Measurements from ENCODE around the gene CLTRN. TPM values are rescaled to one million over a fixed set of nuclear protein-coding genes. Genes with fewer than 3 reads are reported as not detected.

Gene CLTRN
- total and polyA plus RNA-seq, 2 donors from 2014 or later, result 30.7 to 129 TPM

DNA sequence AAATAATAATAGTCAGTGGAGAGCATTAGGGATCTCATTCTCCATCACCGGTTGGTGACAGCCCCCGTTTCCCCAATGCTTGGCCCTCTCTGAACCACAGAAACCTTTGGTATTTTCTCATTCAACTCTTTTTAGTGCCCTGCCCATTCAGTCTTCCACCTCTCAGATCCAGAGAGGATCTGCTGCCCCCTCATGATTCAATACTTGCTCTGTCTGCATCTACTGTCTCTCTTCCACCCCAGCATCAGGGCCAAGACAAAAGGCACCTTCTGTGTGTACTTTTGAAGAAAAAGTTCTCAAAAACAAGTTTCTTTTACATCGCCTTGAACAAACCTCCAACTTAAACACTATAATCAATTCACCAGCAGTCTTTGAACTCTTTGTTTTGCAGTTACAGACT lies 19.3 kb downstream of the CLTRN start:
- DNase-seq (no peak), FAIRE-seq (no peak)
- TF ChIP-seq, protein P1, sequence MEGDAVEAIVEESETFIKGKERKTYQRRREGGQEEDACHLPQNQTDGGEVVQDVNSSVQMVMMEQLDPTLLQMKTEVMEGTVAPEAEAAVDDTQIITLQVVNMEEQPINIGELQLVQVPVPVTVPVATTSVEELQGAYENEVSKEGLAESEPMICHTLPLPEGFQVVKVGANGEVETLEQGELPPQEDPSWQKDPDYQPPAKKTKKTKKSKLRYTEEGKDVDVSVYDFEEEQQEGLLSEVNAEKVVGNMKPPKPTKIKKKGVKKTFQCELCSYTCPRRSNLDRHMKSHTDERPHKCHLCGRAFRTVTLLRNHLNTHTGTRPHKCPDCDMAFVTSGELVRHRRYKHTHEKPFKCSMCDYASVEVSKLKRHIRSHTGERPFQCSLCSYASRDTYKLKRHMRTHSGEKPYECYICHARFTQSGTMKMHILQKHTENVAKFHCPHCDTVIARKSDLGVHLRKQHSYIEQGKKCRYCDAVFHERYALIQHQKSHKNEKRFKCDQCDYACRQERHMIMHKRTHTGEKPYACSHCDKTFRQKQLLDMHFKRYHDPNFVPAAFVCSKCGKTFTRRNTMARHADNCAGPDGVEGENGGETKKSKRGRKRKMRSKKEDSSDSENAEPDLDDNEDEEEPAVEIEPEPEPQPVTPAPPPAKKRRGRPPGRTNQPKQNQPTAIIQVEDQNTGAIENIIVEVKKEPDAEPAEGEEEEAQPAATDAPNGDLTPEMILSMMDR (IDR thresholded peaks at IDR 0.05; ENCODE audit: borderline replicate concordance, extremely low read depth, insufficient read depth), result no peak
- Histone ChIP-seq H3K9me3 (ENCODE audit: control insufficient read depth in 2 of 3, insufficient read depth in 1 of 3, low read length in 3 of 3) (no peaks in the 10 kb centered on the region), H3K27me3 (ENCODE audit: control insufficient read depth, insufficient read depth, low read length) (peaks cover 13% of the 10 kb centered on the region), H3K9ac (ENCODE audit: low read length in 3 of 3) (no peak overlapping the region), H3K4me3 (ENCODE audit: low read length in 3 of 3) (no peak overlapping the region), H3K4me1 (ENCODE audit: control insufficient read depth in 2 of 3, insufficient read depth in 2 of 3, low read depth in 1 of 3, low read length in 3 of 3) (no peaks in the 10 kb centered on the region), H3K27ac (ENCODE audit: low read depth in 2 of 2, low read length in 2 of 2) (no peak overlapping the region), H3K36me3 (ENCODE audit: control insufficient read depth in 2 of 3, insufficient read depth in 3 of 3, low read length in 3 of 3) (no peaks in the 10 kb centered on the region)
- intact Hi-C loops (cut with DNase I), result no loop called here

DNA sequence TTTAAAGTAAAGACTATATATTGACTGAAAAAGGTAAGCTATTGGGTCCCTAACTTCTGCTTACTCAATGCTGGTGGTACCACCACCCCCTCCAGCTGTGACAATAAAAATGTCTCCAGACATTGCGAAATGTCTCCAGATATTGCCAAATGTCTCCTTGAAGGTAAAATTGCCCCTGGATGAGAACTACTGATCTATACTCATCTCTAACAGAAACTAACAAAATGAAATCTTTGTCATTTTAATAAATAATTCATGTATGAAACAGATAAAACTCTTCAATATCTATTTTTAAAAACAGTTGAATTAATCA lies 20.1 kb downstream of the CLTRN start:
- Histone ChIP-seq H3K27me3 (ENCODE audit: control insufficient read depth, insufficient read depth, low read length) (peaks cover 10% of the 10 kb centered on the region), H3K9me3 (ENCODE audit: control insufficient read depth in 2 of 3, insufficient read depth in 1 of 3, low read length in 3 of 3) (no peaks in the 10 kb centered on the region), H3K4me1 (ENCODE audit: control insufficient read depth in 2 of 3, insufficient read depth in 2 of 3, low read depth in 1 of 3, low read length in 3 of 3) (no peaks in the 10 kb centered on the region), H3K9ac (ENCODE audit: low read length in 3 of 3) (no peak overlapping the region), H3K27ac (ENCODE audit: low read depth in 2 of 2, low read length in 2 of 2) (no peak overlapping the region), H3K36me3 (ENCODE audit: control insufficient read depth in 2 of 3, insufficient read depth in 3 of 3, low read length in 3 of 3) (no peaks in the 10 kb centered on the region), H3K4me3 (ENCODE audit: low read length in 3 of 3) (no peak overlapping the region)
- no peak for FAIRE-seq
- no peak for DNase-seq
- intact Hi-C loops (cut with DNase I), result no loop called here
- TF ChIP-seq, protein P1 (IDR thresholded peaks at IDR 0.05; ENCODE audit: borderline replicate concordance, extremely low read depth, insufficient read depth), result no peak

DNA sequence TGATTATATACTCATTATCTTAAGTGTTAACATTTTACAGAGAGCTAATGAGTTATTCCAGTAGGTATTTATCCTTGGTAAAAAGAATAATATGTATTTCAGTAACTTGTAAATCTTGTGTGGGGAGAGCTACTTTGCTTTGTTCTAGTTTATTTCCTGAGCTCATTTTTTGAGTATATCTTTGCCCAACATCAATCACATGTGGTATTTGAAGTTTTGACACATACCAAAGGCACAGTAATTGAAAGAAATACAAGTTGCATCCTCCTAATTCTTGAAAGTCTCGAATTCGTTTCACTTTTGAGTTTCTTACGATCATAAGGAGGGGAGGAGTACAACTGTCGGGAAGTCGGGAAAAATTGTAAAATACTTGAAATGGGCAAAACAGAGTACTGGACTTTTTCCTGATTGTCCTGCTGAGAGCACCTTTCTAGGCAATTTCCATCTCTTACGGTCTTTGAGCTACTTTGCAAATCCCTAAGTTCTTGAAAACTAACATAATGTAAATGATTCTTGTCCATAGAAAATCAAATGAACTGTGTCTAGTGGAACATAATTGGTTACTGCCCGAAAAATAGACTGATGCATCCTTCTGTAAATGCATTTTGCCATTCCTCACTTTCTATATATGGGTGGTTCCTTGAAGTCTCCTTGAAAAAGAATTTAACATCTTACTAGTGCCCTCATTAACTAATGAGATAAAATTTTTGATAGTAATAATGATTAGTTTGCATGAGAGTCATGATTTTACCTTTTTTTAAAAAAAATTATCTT lies 20.6 kb downstream of the CLTRN start:
- TF ChIP-seq, protein P1 (IDR thresholded peaks at IDR 0.05; ENCODE audit: borderline replicate concordance, extremely low read depth, insufficient read depth), result no peak
- Histone ChIP-seq H3K9me3 (ENCODE audit: control insufficient read depth in 2 of 3, insufficient read depth in 1 of 3, low read length in 3 of 3) (no peaks in the 10 kb centered on the region), H3K9ac (ENCODE audit: low read length in 3 of 3) (no peak overlapping the region), H3K4me3 (ENCODE audit: low read length in 3 of 3) (no peak overlapping the region), H3K27ac (ENCODE audit: low read depth in 2 of 2, low read length in 2 of 2) (no peak overlapping the region), H3K27me3 (ENCODE audit: control insufficient read depth, insufficient read depth, low read length) (peaks cover 9% of the 10 kb centered on the region), H3K4me1 (ENCODE audit: control insufficient read depth in 2 of 3, insufficient read depth in 2 of 3, low read depth in 1 of 3, low read length in 3 of 3) (no peaks in the 10 kb centered on the region), H3K36me3 (ENCODE audit: control insufficient read depth in 2 of 3, insufficient read depth in 3 of 3, low read length in 3 of 3) (no peaks in the 10 kb centered on the region)
- intact Hi-C loops (cut with DNase I), result no loop called here
- FAIRE-seq (no peak), DNase-seq (no peak)

DNA sequence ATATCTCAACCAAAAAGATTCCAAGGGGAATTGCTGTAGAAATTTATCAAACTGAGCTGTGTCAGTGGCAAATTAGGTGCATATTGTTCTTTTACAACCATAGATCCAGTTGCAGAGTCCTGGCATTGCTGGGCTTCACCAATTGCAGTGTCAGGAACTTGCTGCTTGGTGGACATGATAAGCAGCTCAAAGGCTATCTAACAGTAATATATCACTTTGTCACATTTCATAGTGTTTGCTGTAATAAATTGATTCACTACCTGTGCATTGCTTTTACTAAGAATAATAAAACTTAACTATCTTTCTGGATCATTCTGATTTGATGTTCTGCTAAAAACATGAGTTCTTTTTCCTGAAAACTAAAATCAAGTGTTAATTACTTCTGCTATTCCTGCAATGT lies 33.0 kb downstream of the CLTRN start:
- no peak for FAIRE-seq

More for the DNA sequence above, 33.0 kb downstream of the CLTRN start:
- Histone ChIP-seq H3K36me3 (ENCODE audit: control insufficient read depth in 2 of 3, insufficient read depth in 3 of 3, low read length in 3 of 3) (no peaks in the 10 kb centered on the region), H3K27ac (ENCODE audit: low read depth in 2 of 2, low read length in 2 of 2) (no peak overlapping the region), H3K4me1 (ENCODE audit: control insufficient read depth in 2 of 3, insufficient read depth in 2 of 3, low read depth in 1 of 3, low read length in 3 of 3) (no peaks in the 10 kb centered on the region), H3K9ac (ENCODE audit: low read length in 3 of 3) (no peak overlapping the region), H3K4me3 (ENCODE audit: low read length in 3 of 3) (no peak overlapping the region), H3K9me3 (ENCODE audit: control insufficient read depth in 2 of 3, insufficient read depth in 1 of 3, low read length in 3 of 3) (no peaks in the 10 kb centered on the region), H3K27me3 (ENCODE audit: control insufficient read depth, insufficient read depth, low read length) (peaks cover 11% of the 10 kb centered on the region)
- no peak for DNase-seq
- TF ChIP-seq, protein P1 (IDR thresholded peaks at IDR 0.05; ENCODE audit: borderline replicate concordance, extremely low read depth, insufficient read depth), result no peak
- intact Hi-C loops (cut with DNase I), result no loop called here

Data from kidney (tissue), 14 donors.